Activated CD8-positive, alpha-beta memory T cell treated with anti-CD3 and anti-CD28 coated beads for 1 hour (primary cell): ENCODE data around the gene HEG1.

Experiments
- DNase-seq, 2 donors: peaks; one replicate each; pipeline ENCODE4 v3.0.0-alpha.2; 2020; ENCODE audit warnings: low read depth in 1 of 2; ENCODE audit errors: extremely low read depth in 1 of 2

Gene HEG1

DNA sequence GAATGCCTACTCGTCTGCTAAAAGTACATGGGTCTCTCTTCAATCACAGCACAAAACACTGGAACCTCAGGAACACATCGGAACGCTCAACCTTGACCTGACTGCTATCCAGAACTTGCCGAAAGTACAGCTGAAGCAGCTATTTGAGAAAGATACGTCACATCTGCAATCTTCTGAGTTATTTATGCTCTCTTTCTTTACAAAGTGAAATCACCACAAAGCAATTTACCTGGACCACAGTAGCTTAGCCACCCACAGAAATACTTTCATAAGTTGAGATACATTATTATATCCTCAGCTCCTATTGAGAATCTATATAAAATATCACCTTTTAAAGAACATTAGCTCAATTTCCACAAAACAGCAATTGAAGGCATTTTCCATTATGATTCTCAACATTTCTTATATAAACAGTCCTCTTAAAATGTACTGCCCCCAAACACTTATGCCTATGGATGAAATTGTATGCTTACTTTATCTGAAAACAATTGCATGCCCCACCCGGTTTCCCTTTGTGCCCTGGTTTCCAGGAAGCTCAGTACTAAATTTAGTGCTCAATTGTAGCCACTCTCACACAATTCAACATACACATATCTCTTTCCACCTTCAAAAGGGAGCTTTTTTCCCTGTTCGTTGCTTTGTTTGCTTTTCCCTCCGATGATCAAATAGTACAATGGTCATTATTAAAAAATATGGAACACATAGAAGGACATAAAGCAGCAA, 31.8 kb downstream of the HEG1 start:
- no peak for DNase-seq

DNA sequence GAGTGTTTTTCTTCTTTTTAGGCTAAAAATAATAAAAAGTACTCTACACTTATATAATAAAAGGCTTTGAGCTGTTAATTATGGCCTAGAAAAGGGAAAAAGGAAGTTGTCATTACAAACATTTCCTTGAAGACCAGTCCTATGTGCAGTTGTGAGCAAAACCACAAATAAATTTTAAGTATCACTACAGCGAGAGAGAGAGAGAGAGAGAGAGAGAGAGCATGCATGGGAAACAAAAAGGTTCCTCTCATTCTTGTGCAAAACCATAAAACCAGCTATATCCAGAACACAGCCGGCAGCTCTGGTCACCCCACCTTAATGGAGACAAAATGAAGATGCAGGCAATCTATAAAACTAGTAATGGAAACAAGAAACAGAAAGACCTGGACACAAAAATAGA, 33.6 kb downstream of the HEG1 start:
- no peak for DNase-seq

DNA sequence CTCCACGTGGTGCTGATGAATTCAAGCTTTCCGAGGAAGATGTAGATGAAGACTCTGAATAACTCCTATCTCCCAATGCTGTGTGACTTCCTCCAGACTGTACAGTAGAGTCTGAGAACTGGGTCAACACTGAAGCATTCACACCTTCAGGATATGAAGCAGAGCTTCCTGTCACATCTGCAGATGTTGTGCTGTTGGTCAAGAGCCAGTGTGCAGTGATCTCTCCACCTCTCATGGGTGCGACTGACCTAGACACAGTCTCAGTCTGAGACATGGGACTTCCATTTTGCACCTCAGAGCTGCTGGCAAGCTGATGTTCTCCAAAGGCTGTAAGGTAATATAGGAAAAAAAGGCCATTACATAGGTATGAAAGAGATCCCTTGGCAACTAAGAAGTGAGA, 36.5 kb downstream of the HEG1 start:
- no peak for DNase-seq

DNA sequence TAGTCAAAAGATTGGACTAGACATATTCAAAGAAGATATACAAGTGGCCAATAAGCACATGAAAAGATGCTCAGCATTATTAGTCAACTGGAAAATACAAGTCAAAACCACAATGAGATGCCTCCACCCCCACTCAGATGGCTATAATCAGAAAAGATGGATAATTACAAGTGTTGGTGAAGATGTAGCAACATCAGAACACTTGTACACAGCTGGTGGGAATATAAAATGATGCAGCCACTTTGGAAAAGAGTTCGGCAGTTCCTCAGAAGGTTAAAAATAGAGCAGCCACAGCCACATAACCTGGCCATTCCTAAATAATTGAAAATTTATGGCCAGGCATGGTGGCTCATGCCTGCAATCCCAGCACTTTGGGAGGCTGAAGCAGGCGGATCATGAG, 38.4 kb downstream of the HEG1 start:
- no peak for DNase-seq

DNA sequence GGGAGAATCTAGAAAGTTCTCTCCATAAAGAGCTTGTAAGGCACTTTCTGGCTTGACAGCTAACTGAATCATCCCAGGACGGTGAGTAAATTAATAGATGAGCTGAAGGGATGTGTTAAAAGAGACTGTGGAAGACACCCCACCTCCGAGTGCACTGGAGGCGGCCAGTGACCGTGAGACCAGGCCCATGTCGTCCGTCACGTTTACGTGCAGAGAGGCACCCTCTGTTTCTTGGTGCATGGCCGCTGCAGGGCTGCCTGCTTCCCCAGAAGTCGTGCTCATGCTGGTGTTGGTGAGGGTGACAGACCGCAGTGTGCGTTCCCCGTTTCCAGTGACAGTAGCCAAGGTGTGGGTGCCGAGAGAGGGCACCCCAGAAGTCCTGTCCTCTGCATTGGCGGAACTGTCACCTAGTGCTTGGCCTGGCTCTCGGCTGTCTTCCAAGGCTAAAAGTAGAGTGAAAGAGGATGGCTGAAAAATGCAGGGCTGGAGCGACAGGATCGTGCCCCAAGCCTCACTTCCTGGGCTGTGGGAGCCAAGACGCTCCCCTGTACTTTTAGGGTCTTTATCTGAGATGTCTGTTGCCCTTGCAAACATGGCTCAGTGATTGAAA, 41.1 kb downstream of the HEG1 start:
- DNase-seq, result no peak

DNA sequence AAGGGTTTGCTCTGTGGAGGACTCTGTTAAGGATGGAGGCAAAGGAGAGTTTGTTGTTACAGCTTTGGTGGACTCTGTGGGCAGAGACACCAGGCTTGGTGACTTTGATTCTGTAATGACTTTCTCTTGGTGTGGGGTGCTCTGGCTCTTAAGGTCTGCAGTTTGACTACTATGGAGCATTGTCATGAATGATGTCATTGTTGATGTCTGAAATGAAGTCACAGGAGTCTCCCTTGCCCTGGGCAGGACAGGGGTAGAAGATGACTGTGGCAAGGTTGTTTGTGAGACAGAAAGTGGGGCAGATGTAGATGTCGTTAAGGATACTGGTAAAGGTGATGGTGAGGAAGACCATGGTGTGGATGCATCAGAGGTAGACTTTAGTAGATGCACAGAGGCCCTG, 42.7 kb downstream of the HEG1 start:
- DNase-seq, result no peak

DNA sequence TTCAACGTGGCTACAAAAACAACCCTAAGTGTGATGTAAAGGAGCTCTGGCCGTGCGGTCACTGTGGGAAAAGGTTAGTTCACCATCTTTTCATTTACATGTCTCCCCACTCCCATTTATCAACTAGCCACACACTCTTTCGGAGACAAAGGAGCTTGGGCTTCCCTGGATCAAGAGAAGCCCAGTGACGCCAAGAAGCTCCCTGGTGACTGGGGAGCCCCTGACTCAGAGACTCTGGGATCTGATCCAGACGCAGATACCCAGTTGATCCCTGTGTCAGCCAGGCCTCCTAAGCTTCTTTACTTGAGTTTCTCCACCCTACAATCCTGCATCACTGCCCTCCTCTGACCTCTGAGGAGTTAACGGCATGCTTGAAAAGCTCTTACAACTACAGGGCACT, 43.9 kb downstream of the HEG1 start:
- no peak for DNase-seq

DNA sequence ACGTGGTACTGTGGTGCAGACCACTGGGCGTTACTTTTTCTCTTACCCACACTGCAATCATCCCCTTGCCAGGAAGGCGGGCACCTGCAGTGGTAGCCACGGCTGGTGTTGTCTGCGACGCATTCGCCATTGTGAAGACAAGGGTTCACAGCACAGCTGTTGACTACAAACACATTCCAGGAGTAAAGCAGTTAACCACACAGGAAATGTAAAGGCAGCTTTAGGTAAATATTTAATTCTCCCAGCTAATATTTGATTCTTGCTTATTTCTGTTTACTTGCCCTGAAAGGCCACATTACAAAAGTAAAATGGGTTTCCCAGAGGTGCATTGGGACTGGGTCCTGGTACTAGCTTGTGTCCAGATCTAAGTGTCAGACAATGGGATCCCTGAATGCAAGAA, 45.4 kb downstream of the HEG1 start:
- DNase-seq, result no peak

DNA sequence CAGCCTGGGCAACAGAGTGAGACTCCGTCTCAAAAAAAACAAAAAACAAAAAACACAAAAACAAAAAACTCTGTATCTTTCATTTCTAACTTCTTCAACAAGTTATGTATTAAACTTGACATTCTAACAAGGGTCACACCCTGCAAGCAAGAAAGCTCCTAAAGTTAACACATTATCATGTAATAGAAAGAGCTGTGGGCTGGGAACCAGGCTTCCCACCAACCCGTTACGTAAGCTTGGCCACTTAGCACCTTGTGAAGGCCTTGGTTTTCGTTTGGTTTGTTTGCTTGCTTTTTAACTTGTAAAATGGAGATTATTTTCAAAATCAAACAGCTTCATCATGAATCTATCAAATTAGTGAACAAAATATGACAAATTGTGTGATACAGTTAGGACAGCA, 47.0 kb downstream of the HEG1 start:
- no peak for DNase-seq

DNA sequence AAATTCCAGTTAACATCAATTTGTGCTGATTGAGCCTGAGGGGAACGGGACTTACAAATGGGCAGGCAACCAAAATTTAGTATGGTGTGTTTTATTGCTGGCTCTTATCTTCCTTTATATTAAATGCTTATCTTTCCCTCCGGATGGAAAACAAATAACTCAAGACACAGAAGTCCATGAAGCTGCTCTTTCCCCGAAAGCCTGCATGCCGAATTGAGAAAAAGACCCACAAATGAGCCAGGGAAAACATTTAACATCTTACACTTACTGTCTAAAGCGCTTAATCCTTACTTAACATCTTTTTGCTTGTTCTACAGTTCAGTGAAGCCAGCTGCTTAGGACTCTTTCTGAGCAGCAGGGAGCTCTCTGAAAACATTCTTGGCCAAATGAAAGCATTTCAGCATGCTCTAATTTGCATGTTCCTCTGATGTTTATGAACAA, 49.5 kb downstream of the HEG1 start:
- no peak for DNase-seq

DNA sequence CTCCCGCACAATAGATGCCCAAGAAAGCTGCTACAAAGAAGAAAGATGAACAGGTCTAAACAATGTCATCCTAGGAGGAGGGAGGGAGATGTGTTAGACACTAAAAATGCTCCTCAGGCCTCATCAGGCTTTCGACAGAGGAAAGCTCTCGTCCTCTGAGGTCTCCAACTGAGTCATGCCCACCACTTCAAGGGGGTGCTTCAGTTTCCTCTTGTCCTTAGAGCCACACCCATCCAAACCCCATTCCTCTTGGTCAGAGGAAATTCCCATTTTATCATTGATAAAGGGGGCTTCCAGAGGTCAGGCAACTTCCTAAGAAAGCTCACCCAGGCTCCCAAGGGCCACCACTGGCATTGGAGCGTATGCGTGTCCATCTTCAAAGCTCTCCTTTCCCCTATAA, 50.1 kb downstream of the HEG1 start:
- DNase-seq, result no peak

DNA sequence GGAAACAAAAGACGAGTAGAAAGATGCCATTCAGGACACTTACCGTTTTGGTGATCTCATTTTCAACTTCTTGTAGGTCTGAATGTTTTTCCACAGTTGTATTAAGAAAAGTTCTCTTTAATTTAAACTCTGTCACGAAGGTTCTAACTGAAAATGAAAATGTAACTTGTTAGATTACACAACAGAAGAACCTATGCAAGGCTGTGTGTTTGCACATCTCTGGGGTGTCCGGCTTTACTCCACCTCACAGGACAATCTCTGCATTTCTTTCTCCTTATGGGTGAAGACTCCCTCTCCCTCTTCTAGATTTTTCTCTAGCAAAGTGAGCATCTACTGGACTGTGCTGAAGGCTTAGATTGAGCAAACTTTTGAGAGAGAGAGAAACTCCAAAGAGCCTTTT, 50.6 kb downstream of the HEG1 start:
- DNase-seq, result no peak

DNA sequence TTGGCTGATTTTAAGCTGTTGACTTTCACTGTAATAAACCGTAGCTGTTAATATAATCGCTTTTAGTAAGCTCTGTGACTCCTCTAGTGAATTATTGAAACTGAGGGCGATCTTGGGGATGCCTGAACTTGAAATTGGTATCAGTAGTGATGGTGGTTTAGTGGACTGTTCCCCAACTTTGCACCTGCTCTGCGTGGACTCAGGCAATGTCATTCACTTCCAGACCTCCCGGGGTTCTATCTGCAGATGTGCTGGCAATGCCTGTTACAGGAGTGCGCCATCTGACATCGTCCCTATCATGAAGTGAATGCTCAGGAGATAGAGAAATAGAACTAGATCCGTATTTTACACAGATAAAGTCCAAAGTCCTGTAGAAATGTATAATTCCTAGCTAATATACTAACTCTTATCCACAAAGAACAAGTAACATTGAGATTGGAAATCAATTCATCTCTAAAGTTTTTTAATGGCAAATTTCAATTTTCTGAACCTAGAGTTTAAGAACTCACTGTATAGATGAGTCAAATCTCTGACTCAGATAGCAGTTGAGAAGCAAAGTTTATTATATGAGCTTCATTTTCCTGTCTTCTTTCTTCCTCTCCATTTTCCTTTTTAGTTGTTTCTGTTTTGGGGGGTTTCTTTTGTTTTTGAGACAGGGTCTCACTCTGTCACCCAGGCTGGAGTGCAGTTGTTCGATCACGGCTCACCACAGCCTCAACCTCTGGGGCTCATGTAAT, 51.8 kb downstream of the HEG1 start:
- DNase-seq, result no peak

DNA sequence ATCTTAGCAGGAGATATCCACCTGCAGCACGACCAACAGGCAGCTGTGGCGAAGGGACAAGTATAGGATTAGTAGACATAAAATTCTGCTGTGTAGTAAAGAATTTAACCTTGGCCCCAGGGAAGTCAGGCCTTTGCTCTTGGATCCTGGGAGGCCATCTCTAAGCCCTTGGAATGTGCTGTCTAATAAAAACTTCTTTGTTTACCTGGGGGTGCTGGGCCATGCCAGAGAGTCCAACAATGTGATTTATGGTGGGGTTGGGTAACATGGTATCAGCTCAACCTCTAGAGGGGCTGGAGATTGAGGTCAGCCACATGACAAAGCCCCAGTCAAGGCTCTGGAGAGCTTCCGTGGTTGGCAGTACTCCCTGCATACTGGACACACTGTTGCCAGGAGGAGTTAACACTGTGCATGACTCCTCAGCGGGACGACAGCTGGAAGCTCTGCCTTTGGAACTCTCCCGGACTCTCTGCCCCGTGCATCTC, 52.4 kb downstream of the HEG1 start:
- no peak for DNase-seq

DNA sequence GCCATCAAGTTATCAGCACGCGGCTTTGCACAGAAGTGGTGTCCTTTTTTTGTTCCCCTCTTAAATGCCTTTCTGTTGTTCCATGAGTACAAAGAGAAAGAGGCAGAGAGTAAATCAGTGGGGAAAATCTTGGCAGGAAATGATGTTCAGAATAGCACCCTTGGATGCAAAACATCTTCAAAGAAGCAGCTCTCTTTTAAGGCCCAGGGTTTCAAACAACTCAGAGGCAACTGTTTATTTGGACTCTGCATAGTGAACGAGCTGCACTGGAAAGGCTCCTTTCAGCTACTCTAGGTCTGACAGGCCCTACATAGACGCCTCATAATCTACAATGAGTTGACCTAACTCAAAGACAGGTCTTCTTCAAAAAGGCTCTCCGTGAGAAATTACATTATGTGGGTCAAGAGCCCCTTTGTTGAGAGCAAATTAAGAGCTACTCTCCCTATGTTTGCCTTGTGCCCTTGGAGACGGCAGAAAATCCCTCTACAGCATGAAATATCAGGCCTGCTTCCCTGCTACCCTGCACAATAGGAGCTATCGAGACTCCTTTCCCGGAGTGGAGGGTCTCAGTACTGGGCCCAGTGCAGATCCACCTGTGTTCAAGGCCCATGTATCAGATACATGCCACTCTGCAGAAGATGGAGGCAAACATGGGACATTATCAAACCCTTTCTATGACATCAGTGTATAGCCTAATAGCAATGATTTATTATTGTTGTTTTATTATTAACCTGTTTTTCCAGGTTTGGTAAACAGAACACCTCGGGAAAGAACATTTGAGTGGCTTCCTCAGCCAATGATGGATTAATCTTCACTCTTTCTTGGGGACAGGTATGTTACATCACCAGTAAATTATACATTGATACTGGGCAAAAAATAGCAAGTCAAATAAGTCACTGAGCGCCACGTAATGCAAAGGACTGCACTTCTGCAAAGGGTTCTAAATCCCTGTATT, 53.1 kb downstream of the HEG1 start:
- no peak for DNase-seq

DNA sequence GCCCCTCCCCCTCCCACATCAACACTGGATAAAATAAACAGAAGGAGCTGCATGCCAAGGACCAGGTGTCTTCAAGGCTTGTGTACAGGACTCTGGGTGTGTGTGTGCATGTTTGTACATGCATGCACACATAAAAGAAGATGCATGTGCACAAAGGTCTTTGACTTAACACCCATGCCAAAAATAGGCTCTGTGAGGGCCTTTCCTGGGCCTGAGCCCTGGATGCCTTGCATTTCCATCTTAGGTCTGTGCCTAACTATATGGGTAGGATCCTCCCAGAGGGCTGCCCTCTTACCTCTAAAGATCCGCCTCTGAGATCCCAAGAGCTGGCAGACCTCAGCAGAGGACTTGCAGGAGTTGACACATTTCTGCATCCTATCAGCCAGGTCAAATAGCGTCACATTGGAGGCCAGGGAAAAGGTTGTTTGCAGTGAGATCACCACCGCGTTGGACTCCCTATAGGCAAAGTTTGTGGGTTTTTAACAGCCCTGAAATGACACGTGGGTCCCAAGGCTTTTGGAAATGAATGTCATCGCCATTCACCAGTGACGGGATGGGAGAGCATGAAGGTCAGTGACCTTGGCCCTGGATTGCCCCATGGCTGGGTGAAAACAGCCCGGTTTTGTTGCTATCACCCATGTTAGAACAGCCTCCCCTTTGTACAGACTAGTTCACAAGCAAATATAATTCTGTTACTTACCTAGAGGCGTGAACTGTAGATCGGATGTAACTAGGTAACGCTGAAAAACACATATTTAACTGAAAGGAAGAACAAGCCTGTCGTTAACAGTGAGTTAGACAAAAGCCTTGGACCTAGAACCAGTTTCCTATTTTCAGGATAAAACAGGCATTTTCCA, 54.0 kb downstream of the HEG1 start:
- DNase-seq, result no peak

DNA sequence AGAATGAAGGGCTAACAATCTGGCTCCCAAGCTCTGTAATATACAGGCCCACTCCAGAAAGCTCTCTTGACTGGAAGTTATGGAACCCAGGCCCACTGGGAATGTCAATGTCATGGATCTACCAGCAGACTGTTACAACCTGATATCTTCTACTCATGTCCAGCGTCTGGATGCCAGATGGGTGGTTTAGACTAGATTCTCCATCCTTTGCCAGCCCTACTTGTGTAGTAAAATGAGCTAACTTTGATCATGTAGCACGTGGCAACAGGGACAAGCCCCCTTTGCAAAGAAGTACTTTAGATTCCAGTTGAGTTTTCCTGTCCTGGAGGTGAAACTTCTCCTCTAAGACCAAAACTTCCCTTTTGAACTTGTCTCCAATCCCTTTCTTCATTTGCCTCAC, 55.1 kb downstream of the HEG1 start:
- DNase-seq, result no peak

DNA sequence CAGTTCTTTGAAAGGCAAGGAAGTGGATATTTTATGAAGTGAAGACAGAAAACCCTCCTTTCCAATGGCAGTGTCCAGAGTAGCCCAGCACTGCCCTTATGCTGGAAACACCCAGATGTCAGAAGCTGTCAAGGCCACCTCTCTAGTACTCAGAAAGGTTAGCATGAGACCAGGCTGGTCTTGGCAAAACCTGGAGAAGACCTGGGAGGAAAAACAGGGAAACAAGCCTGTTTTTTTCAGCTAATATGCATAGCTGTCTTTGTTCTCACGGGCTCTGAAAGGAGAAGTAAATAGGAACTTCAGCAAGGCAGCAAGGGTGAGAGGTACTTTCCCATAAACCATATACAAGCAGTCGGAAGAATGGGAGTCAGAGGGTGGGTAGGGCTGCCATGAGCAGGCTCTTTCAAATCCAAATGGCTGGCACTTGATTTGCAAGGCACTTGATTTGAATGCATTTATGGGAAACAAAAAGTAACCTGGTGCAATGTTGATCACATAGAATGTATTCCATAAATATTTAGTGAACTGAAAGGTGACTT, 55.8 kb downstream of the HEG1 start:
- DNase-seq, result no peak

DNA sequence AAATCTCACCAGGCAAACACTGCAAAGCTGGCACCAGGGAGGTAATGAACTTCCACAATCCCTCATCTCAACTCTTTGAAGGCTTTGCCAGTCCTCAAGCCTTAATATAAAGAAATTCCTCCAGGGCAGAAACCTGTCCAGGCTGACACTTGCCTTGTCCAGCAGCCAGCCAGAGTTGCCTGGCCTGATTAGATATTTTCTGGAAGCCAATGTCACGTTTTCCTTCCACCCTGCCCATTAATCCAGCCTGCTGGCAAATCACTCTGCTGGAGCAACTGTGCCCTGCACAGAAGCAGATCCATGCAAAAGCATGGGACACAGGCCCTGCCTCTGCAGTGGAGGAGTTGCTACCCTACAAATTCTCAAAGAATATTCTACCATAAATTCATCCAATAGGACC, 56.5 kb downstream of the HEG1 start:
- no peak for DNase-seq

DNA sequence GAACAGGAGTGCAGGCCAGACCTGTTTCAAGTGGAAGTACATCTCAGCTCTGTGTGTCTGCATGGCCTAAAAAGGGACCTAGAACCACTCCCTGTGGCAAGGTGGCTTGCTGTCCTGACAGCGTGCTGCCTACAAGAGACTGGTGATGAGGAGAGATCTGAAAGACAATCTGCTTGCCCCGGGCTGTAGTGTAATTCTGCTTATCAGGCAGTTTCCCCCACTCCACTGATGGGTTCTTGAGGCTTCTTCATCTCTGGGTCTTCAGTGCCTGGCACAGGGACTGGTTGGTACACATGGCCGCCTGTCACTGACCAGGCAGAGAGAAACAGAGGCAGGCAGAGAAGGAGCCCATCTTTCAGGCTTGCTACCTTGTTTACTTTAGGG, 57.6 kb downstream of the HEG1 start:
- DNase-seq, result no peak
